ENCODE measurements around the gene PRKCI. TPM values are rescaled to one million over a fixed set of nuclear protein-coding genes. Genes with fewer than 3 reads are reported as not detected.

PRKCI gene
- total RNA-seq, 4 donors from 2014 or later: 35.7 to 90.9 (median 39.8) TPM

- TF ChIP-seq POLR2A (IDR thresholded peaks at IDR 0.05; ENCODE audit: low read depth) (no peak), POLR2AphosphoS5 (IDR thresholded peaks at IDR 0.05) (no peak), EP300 (IDR thresholded peaks at IDR 0.05) (no peak)
- TF ChIP-seq, protein P1, sequence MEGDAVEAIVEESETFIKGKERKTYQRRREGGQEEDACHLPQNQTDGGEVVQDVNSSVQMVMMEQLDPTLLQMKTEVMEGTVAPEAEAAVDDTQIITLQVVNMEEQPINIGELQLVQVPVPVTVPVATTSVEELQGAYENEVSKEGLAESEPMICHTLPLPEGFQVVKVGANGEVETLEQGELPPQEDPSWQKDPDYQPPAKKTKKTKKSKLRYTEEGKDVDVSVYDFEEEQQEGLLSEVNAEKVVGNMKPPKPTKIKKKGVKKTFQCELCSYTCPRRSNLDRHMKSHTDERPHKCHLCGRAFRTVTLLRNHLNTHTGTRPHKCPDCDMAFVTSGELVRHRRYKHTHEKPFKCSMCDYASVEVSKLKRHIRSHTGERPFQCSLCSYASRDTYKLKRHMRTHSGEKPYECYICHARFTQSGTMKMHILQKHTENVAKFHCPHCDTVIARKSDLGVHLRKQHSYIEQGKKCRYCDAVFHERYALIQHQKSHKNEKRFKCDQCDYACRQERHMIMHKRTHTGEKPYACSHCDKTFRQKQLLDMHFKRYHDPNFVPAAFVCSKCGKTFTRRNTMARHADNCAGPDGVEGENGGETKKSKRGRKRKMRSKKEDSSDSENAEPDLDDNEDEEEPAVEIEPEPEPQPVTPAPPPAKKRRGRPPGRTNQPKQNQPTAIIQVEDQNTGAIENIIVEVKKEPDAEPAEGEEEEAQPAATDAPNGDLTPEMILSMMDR (IDR thresholded peaks at IDR 0.05): no peak
- H3K9me3 ChIP-seq: no peaks in the 10 kb centered on the region
- intact Hi-C loops (cut with DNase I): no loop called here
- no peaks in the 10 kb centered on the region for H3K36me3 ChIP-seq
- no peaks in the 10 kb centered on the region for H3K27me3 ChIP-seq
- H3K27ac ChIP-seq (replicated peaks in 1 of 4): no peak overlapping the region
- H3K4me3 ChIP-seq: no peak overlapping the region
- no peaks in the 10 kb centered on the region for H3K4me1 ChIP-seq
- no peak for DNase-seq (ENCODE audit: extremely low spot score)
These were observed 21.2 kb upstream of the PRKCI start for GRCh38 chr3:170200987-170201386.

- intact Hi-C loops (cut with DNase I): no loop called here
- Histone ChIP-seq H3K9me3 (no peaks in the 10 kb centered on the region), H3K27me3 (no peaks in the 10 kb centered on the region), H3K36me3 (no peaks in the 10 kb centered on the region), H3K27ac (replicated peaks in 1 of 4) (no peak overlapping the region), H3K4me1 (no peaks in the 10 kb centered on the region), H3K4me3 (no peak overlapping the region)
- TF ChIP-seq POLR2AphosphoS5 (IDR thresholded peaks at IDR 0.05) (no peak), EP300 (IDR thresholded peaks at IDR 0.05) (no peak), POLR2A (IDR thresholded peaks at IDR 0.05; ENCODE audit: low read depth) (no peak)
- TF ChIP-seq, protein P1 (IDR thresholded peaks at IDR 0.05): no peak
- DNase-seq (ENCODE audit: extremely low spot score): no peak
- WGBS: 95% methylated on average over 5 of the region's 5 CpGs
These were observed 20.7 kb upstream of the PRKCI start for GRCh38 chr3:170201527-170201926.

GRCh38 chr3:170203457-170203856, 18.8 kb upstream of the PRKCI start:
- TF ChIP-seq POLR2AphosphoS5 (IDR thresholded peaks at IDR 0.05) (no peak), POLR2A (IDR thresholded peaks at IDR 0.05; ENCODE audit: low read depth) (no peak), EP300 (IDR thresholded peaks at IDR 0.05) (no peak)
- TF ChIP-seq, protein P1 (IDR thresholded peaks at IDR 0.05): no peak
- no peak overlapping the region for H3K27ac ChIP-seq (replicated peaks in 1 of 4)
- H3K27me3 ChIP-seq: no peaks in the 10 kb centered on the region
- H3K4me3 ChIP-seq: no peak overlapping the region
- H3K4me1 ChIP-seq: no peaks in the 10 kb centered on the region
- intact Hi-C loops (cut with DNase I): no loop called here
- DNase-seq (ENCODE audit: extremely low spot score): no peak
- no peaks in the 10 kb centered on the region for H3K9me3 ChIP-seq
- H3K36me3 ChIP-seq: no peaks in the 10 kb centered on the region
- 79% methylated on average over 4 of the region's 4 CpGs for WGBS

GRCh38 chr3:170204023-170204472, 18.2 kb upstream of the PRKCI start:
- WGBS: 70% methylated on average over 3 of the region's 3 CpGs
- intact Hi-C loops (cut with DNase I): no loop called here
- TF ChIP-seq POLR2AphosphoS5 (IDR thresholded peaks at IDR 0.05): no peak
- TF ChIP-seq, protein P1 (IDR thresholded peaks at IDR 0.05): no peak

GRCh38 chr3:170204509-170204908, 17.7 kb upstream of the PRKCI start:
- no peak for DNase-seq (ENCODE audit: extremely low spot score)
- TF ChIP-seq POLR2AphosphoS5 (IDR thresholded peaks at IDR 0.05) (no peak), EP300 (IDR thresholded peaks at IDR 0.05) (no peak), POLR2A (IDR thresholded peaks at IDR 0.05; ENCODE audit: low read depth) (no peak)
- TF ChIP-seq, protein P1 (IDR thresholded peaks at IDR 0.05): no peak
- no peaks in the 10 kb centered on the region for H3K4me1 ChIP-seq
- 95% methylated on average over 10 of the region's 10 CpGs for WGBS
- H3K27me3 ChIP-seq: no peaks in the 10 kb centered on the region
- no peak overlapping the region for H3K4me3 ChIP-seq
- intact Hi-C loops (cut with DNase I): no loop called here
- H3K27ac ChIP-seq (replicated peaks in 1 of 4): no peak overlapping the region
- H3K36me3 ChIP-seq: no peaks in the 10 kb centered on the region
- H3K9me3 ChIP-seq: no peaks in the 10 kb centered on the region

More at GRCh38 chr3:170204023-170204472, 18.2 kb upstream of the PRKCI start:
- no peaks in the 10 kb centered on the region for H3K9me3 ChIP-seq
- no peaks in the 10 kb centered on the region for H3K4me1 ChIP-seq
- no peak overlapping the region for H3K27ac ChIP-seq (replicated peaks in 1 of 4)
- no peaks in the 10 kb centered on the region for H3K27me3 ChIP-seq
- no peak for DNase-seq (ENCODE audit: extremely low spot score)
- H3K36me3 ChIP-seq: no peaks in the 10 kb centered on the region
- no peak overlapping the region for H3K4me3 ChIP-seq

All from esophagus muscularis mucosa (tissue), 4 donors.